ENCODE results near the gene NRP2.

GRCh38 chr2:205783872-205784499, 101.7 kb downstream of the NRP2 start:
- TF ChIP-seq, protein P1, sequence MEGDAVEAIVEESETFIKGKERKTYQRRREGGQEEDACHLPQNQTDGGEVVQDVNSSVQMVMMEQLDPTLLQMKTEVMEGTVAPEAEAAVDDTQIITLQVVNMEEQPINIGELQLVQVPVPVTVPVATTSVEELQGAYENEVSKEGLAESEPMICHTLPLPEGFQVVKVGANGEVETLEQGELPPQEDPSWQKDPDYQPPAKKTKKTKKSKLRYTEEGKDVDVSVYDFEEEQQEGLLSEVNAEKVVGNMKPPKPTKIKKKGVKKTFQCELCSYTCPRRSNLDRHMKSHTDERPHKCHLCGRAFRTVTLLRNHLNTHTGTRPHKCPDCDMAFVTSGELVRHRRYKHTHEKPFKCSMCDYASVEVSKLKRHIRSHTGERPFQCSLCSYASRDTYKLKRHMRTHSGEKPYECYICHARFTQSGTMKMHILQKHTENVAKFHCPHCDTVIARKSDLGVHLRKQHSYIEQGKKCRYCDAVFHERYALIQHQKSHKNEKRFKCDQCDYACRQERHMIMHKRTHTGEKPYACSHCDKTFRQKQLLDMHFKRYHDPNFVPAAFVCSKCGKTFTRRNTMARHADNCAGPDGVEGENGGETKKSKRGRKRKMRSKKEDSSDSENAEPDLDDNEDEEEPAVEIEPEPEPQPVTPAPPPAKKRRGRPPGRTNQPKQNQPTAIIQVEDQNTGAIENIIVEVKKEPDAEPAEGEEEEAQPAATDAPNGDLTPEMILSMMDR (IDR thresholded peaks at IDR 0.05 in 8 of 11, conservative IDR thresholded peaks at IDR 0.05 in 3 of 11), result no peak
- no peak for TF ChIP-seq POLR2A (IDR thresholded peaks at IDR 0.05)
